GM18907 (cell line): Measurements from ENCODE around the gene C11orf21.
"Not testable (repeated sequence)": the region's sequence is repeated elsewhere in the genome, so short reads cannot be mapped to it uniquely, and the experiment has no call there.

Experiments
- ATAC-seq: cut with Tn5 transposase; IDR thresholded peaks from one replicate; pipeline ENCODE4 v1.9.1; 2021; ENCODE audit warnings: mild to moderate bottlenecking, moderate library complexity; ENCODE audit not compliant: unreplicated experiment

The C11orf21 gene

GRCh38 chr11:2301631-2302305 lies at the start of gene C11orf21, which contains the start of gene TSPAN32:
Gene C11orf21 (minus strand): TSS chr11:2301918. CDS start chr11:2301808, 110 bp downstream.
Gene TSPAN32 (plus strand): TSS chr11:2302013. CDS start chr11:2302150, 137 bp downstream.
- peak; percentile 68 for ATAC-seq

GRCh38 chr11:2348986-2349385 lies 47.3 kb upstream of the C11orf21 start:
- ATAC-seq: no peak

GRCh38 chr11:2347308-2347830 lies 45.7 kb upstream of the C11orf21 start:
- ATAC-seq: no peak

- ATAC-seq: no peak
These were observed 45.0 kb upstream of the C11orf21 start for GRCh38 chr11:2346586-2347307.

GRCh38 chr11:2346014-2346413 lies 44.3 kb upstream of the C11orf21 start:
- ATAC-seq: no peak

- no peak for ATAC-seq
These were observed 43.3 kb upstream of the C11orf21 start for GRCh38 chr11:2345050-2345449.

- ATAC-seq: no peak
These were observed 41.8 kb upstream of the C11orf21 start for GRCh38 chr11:2343502-2343901.

GRCh38 chr11:2342981-2343380 lies 41.3 kb upstream of the C11orf21 start:
- ATAC-seq: no peak

GRCh38 chr11:2342557-2342956 lies 40.8 kb upstream of the C11orf21 start:
- no peak for ATAC-seq

GRCh38 chr11:2338760-2339159 lies 37.0 kb upstream of the C11orf21 start:
- not testable (repeated sequence) for ATAC-seq

- ATAC-seq: not testable (repeated sequence)
These were observed 33.6 kb upstream of the C11orf21 start for GRCh38 chr11:2335286-2335685.

- not testable (repeated sequence) for ATAC-seq
These were observed 31.9 kb upstream of the C11orf21 start for GRCh38 chr11:2333486-2334205.

GRCh38 chr11:2332569-2332968 lies 30.9 kb upstream of the C11orf21 start:
- not testable (repeated sequence) for ATAC-seq

- ATAC-seq: no peak
These were observed 29.7 kb upstream of the C11orf21 start for GRCh38 chr11:2331404-2331803.

- no peak for ATAC-seq
These were observed 29.0 kb upstream of the C11orf21 start for GRCh38 chr11:2330696-2331095.

- no peak for ATAC-seq
These were observed 27.8 kb upstream of the C11orf21 start for GRCh38 chr11:2329551-2329950.

- no peak for ATAC-seq
These were observed 27.1 kb upstream of the C11orf21 start for GRCh38 chr11:2328656-2329354.

GRCh38 chr11:2328021-2328420 lies 26.3 kb upstream of the C11orf21 start:
- ATAC-seq: no peak

- no peak for ATAC-seq
These were observed 25.3 kb upstream of the C11orf21 start for GRCh38 chr11:2327032-2327431.

- ATAC-seq: no peak
These were observed 24.0 kb upstream of the C11orf21 start for GRCh38 chr11:2325719-2326118.

GRCh38 chr11:2325123-2325522 lies 23.4 kb upstream of the C11orf21 start:
- ATAC-seq: no peak
